Panc1 (cell line): ENCODE results near the gene WDR36.

Experiments
- CTCF ChIP-seq: fragments of 450-650 bp; IDR thresholded peaks from 2 replicates; pipeline ENCODE4 v1.5.1; 2017; ENCODE audit warnings: mild to moderate bottlenecking
- POLR2AphosphoS5 ChIP-seq: IDR thresholded peaks from 2 replicates; pipeline ENCODE4 v1.6.1; 2012; ENCODE audit warnings: mild to moderate bottlenecking, low read depth, low read length, moderate library complexity
- REST ChIP-seq, 2 experiments: IDR thresholded peaks; 2 replicates each; pipeline ENCODE4 v1.6.1; 2011 to 2012; ENCODE audit warnings: low read depth in 2 of 2, control low read depth in 1 of 2, low read length in 1 of 2, mild to moderate bottlenecking in 1 of 2, moderate library complexity in 1 of 2; ENCODE audit not compliant: insufficient read depth in 1 of 2

- TF ChIP-seq CTCF = no peak
- no peak for TF ChIP-seq REST (IDR thresholded peaks at IDR 0.05; ENCODE audit: insufficient read depth in 1 of 2, low read depth in 2 of 2, low read length in 1 of 2)
- no peak for TF ChIP-seq POLR2AphosphoS5
Observed at GRCh38 chr5:111170279-111170678, 78.1 kb downstream of the WDR36 start.
